NCI-H1048 (cell line): ENCODE results near the gene RNF14.
"Not testable (repeated sequence)": the region's sequence is repeated elsewhere in the genome, so short reads cannot be mapped to it uniquely, and the experiment has no call there.

Experiments
- DNase-seq: peaks from one replicate; lab custom pipeline; 2025; lab: John Stamatoyannopoulos, UW

RNF14 gene

GRCh38 chr5:141968914-141969608 lies at the start of gene RNF14:
Gene RNF14, plus strand, starts transcription at chr5:141969105. Its CDS starts 4,484 bp downstream, at chr5:141973589.
- peak; percentile 74 for DNase-seq

- no peak for DNase-seq
Measured at GRCh38 chr5:141919218-141920119, 49.4 kb upstream of the RNF14 start.

- DNase-seq = no peak
Measured at GRCh38 chr5:141920771-141921170, 48.1 kb upstream of the RNF14 start.

GRCh38 chr5:141922827-141923447 lies 46.0 kb upstream of the RNF14 start:
- not testable (repeated sequence) for DNase-seq

GRCh38 chr5:141923448-141924313 lies 45.2 kb upstream of the RNF14 start, which contains the start of gene DELE1:
Gene DELE1, plus strand, starts transcription at chr5:141923871. Its CDS starts 71 bp downstream, at chr5:141923942.
- peak; percentile 80 for DNase-seq

GRCh38 chr5:141926434-141926833 lies 42.5 kb upstream of the RNF14 start:
- no peak for DNase-seq

GRCh38 chr5:141928051-141928450 lies 40.9 kb upstream of the RNF14 start:
- DNase-seq = no peak

GRCh38 chr5:141929398-141930058 lies 39.4 kb upstream of the RNF14 start:
- no peak for DNase-seq

GRCh38 chr5:141931694-141932093 lies 37.2 kb upstream of the RNF14 start:
- DNase-seq = no peak

GRCh38 chr5:141933151-141933550 lies 35.8 kb upstream of the RNF14 start:
- DNase-seq = no peak

- DNase-seq = no peak
Measured at GRCh38 chr5:141934099-141934844, 34.6 kb upstream of the RNF14 start.

- no peak for DNase-seq
Measured at GRCh38 chr5:141935538-141935937, 33.4 kb upstream of the RNF14 start.

- no peak for DNase-seq
Measured at GRCh38 chr5:141940695-141941271, 28.1 kb upstream of the RNF14 start.

- DNase-seq = no peak
Measured at GRCh38 chr5:141941307-141941706, 27.6 kb upstream of the RNF14 start.

- DNase-seq = no peak
Measured at GRCh38 chr5:141941779-141942178, 27.1 kb upstream of the RNF14 start.

GRCh38 chr5:141942185-141942857 lies 26.6 kb upstream of the RNF14 start:
- DNase-seq = no peak

- no peak for DNase-seq
Measured at GRCh38 chr5:141944076-141944475, 24.8 kb upstream of the RNF14 start.

GRCh38 chr5:141945511-141946051 lies 23.3 kb upstream of the RNF14 start:
- DNase-seq = no peak

GRCh38 chr5:141947316-141947715 lies 21.6 kb upstream of the RNF14 start:
- DNase-seq = no peak
